Neuronal stem cell (in vitro differentiated cells): ENCODE measurements around the gene GPR107.
"Not testable (repeated sequence)": the region's sequence is repeated elsewhere in the genome, so short reads cannot be mapped to it uniquely, and the experiment has no call there.

Experiments used
- DNase-seq: peaks from one replicate; pipeline ENCODE4 v3.0.0-alpha.2; 2013; ENCODE audit warnings: low spot score
- H2AFZ ChIP-seq: one replicate; pipeline ENCODE4 v1.6.1; 2013; ENCODE audit warnings: mild to moderate bottlenecking, low read length, inconsistent platforms
- H2AK5ac ChIP-seq: 2 replicates; pipeline ENCODE4 v1.6.1; 2013; ENCODE audit warnings: low read depth, mild to moderate bottlenecking, inconsistent platforms, low read length, moderate library complexity, mixed read lengths
- H2BK120ac ChIP-seq: 2 replicates; pipeline ENCODE4 v1.6.1; 2013; ENCODE audit warnings: low read depth, mild to moderate bottlenecking, inconsistent platforms, low read length, moderate library complexity, mixed read lengths
- H2BK12ac ChIP-seq: one replicate; pipeline ENCODE4 v1.6.1; 2013; ENCODE audit warnings: low read length, inconsistent platforms
- H2BK15ac ChIP-seq: 2 replicates; pipeline ENCODE4 v1.6.1; 2013; ENCODE audit warnings: mild to moderate bottlenecking, low read length, inconsistent platforms, mixed read lengths
- H2BK5ac ChIP-seq: one replicate; pipeline ENCODE4 v1.6.1; 2013; ENCODE audit warnings: inconsistent platforms, mild to moderate bottlenecking, low read length, moderate library complexity
- H3K14ac ChIP-seq: one replicate; pipeline ENCODE4 v1.6.1; 2013; ENCODE audit warnings: low read length, inconsistent platforms
- H3K18ac ChIP-seq: 2 replicates; pipeline ENCODE4 v1.6.1; 2013; ENCODE audit warnings: low read length, inconsistent platforms
- H3K23ac ChIP-seq: 2 replicates; pipeline ENCODE4 v1.6.1; 2013; ENCODE audit warnings: low read depth, mild to moderate bottlenecking, mixed read lengths, low read length, inconsistent platforms; ENCODE audit not compliant: poor library complexity
- H3K27ac ChIP-seq: replicated peaks from 3 replicates; pipeline ENCODE4 v1.5.1; 2013; ENCODE audit warnings: low read length, inconsistent platforms
- H3K27me3 ChIP-seq, 3 experiments: 2 replicates each; pipeline ENCODE4 v1.6.1; 2013; ENCODE audit warnings: low read length in 3 of 3, mild to moderate bottlenecking in 2 of 3, inconsistent platforms in 1 of 3, low read depth in 1 of 3, mixed read lengths in 1 of 3, moderate library complexity in 1 of 3; ENCODE audit not compliant: control insufficient read depth in 3 of 3, insufficient read depth in 3 of 3
- H3K36me3 ChIP-seq, 2 donors: replicated peaks in 1 of 2; 2 replicates each; pipeline ENCODE4 v1.6.1; 2013; ENCODE audit warnings: low read length in 2 of 2; ENCODE audit not compliant: control insufficient read depth in 2 of 2, insufficient read depth in 2 of 2
- H3K4ac ChIP-seq: 2 replicates; pipeline ENCODE4 v1.6.1; 2013; ENCODE audit warnings: inconsistent platforms, mild to moderate bottlenecking, low read length, moderate library complexity
- H3K4me1 ChIP-seq, 2 donors: 1 replicate in 1 of 2; 2 replicates in 1 of 2; pipeline ENCODE4 v1.6.1; 2013; ENCODE audit warnings: low read length in 2 of 2, low read depth in 1 of 2; ENCODE audit not compliant: control insufficient read depth in 2 of 2, insufficient read depth in 1 of 2
- H3K4me2 ChIP-seq: one replicate; pipeline ENCODE4 v1.6.1; 2013; ENCODE audit warnings: mild to moderate bottlenecking, low read length, inconsistent platforms; ENCODE audit not compliant: insufficient read depth, poor library complexity, severe bottlenecking
- H3K4me3 ChIP-seq, 2 donors: 2 replicates each; pipeline ENCODE4 v1.5.1; 2013; ENCODE audit warnings: low read length in 2 of 2, mild to moderate bottlenecking in 2 of 2, inconsistent platforms in 1 of 2, moderate library complexity in 1 of 2
- H3K79me1 ChIP-seq: one replicate; pipeline ENCODE4 v1.6.1; 2013; ENCODE audit warnings: low read depth, mild to moderate bottlenecking, inconsistent platforms, low read length, moderate library complexity
- H3K9ac ChIP-seq: one replicate; pipeline ENCODE4 v1.6.1; 2013; ENCODE audit warnings: mild to moderate bottlenecking, low read depth, low read length, inconsistent platforms; ENCODE audit not compliant: poor library complexity
- H3K9me3 ChIP-seq, 2 donors: replicated peaks in 1 of 2; 2 replicates each; pipeline versions ENCODE3 to v1.6.1; 2013; ENCODE audit warnings: low read length in 2 of 2, mild to moderate bottlenecking in 2 of 2, inconsistent platforms in 1 of 2, low read depth in 1 of 2, mixed read lengths in 1 of 2, moderate library complexity in 1 of 2; ENCODE audit not compliant: control insufficient read depth in 2 of 2, insufficient read depth in 1 of 2
- H4K8ac ChIP-seq: one replicate; pipeline ENCODE4 v1.6.1; 2013; ENCODE audit warnings: low read depth, mild to moderate bottlenecking, inconsistent platforms, low read length, moderate library complexity
- H4K91ac ChIP-seq: one replicate; pipeline ENCODE4 v1.6.1; 2013; ENCODE audit warnings: low read length, low read depth, mild to moderate bottlenecking, inconsistent platforms; ENCODE audit not compliant: poor library complexity
- WGBS, 2 donors: extraction: QIAGEN DNeasy Blood & Tissue Kit; methylation state at CpG; one replicate each; pipeline ENCODE4 v1.1.7; 2013; ENCODE audit warnings: missing lambda C conversion rate in 2 of 2, mixed read lengths in 1 of 2; ENCODE audit not compliant: insufficient read length in 2 of 2, insufficient replicate concordance in 1 of 2; ENCODE audit errors: extremely low coverage in 2 of 2; 5-methylcytosine and 5-hydroxymethylcytosine counted together

GPR107 gene

GRCh38 chr9:130017076-130017475 lies 36.6 kb upstream of the GPR107 start:
- Histone ChIP-seq H3K79me1 (no peaks in the 10 kb centered on the region), H3K9ac (no peak overlapping the region), H2AK5ac (no peak overlapping the region), H3K4me2 (no peak overlapping the region), H2BK120ac (no peak overlapping the region), H3K18ac (no peak overlapping the region), H3K4me3 (no peak overlapping the region), H2AFZ (no peak overlapping the region), H4K8ac (no peak overlapping the region), H3K4ac (no peak overlapping the region), H3K4me1 (no peaks in the 10 kb centered on the region), H3K14ac (no peak overlapping the region), H3K27ac (no peak overlapping the region), H4K91ac (no peak overlapping the region), H2BK15ac (no peak overlapping the region), H3K9me3 (peaks cover 0 to 7% of the 10 kb centered on the region in 2 donors), H2BK12ac (no peak overlapping the region), H2BK5ac (no peak overlapping the region), H3K36me3 (peaks cover 0 to 6% of the 10 kb centered on the region in 2 donors), H3K27me3 (no peaks in the 10 kb centered on the region), H3K23ac (no peak overlapping the region)
- no peak for DNase-seq
- no CpG with 5 or more reads among the region's 2 CpGs for WGBS, 2 donors

GRCh38 chr9:130017510-130017909 lies 36.2 kb upstream of the GPR107 start:
- not testable (repeated sequence) for H3K79me1 ChIP-seq, H3K27me3 ChIP-seq, H3K4me2 ChIP-seq, H3K14ac ChIP-seq, H3K18ac ChIP-seq, H3K27ac ChIP-seq, H4K91ac ChIP-seq, H3K23ac ChIP-seq, H2BK15ac ChIP-seq, H3K36me3 ChIP-seq, H2AK5ac ChIP-seq, H3K9me3 ChIP-seq, H2BK5ac ChIP-seq, H3K4me3 ChIP-seq, DNase-seq, H3K9ac ChIP-seq, H4K8ac ChIP-seq, H3K4ac ChIP-seq, H2BK12ac ChIP-seq, H3K4me1 ChIP-seq, H2BK120ac ChIP-seq, H2AFZ ChIP-seq
- WGBS, 2 donors, result no CpG with 5 or more reads among the region's 8 CpGs

- Histone ChIP-seq H4K91ac (no peak overlapping the region), H3K9ac (no peak overlapping the region), H2AFZ (no peak overlapping the region), H3K27ac (no peak overlapping the region), H2BK120ac (no peak overlapping the region), H3K23ac (no peak overlapping the region), H2BK15ac (no peak overlapping the region), H3K4me1 (no peaks in the 10 kb centered on the region), H2AK5ac (no peak overlapping the region), H3K4me2 (no peak overlapping the region), H3K14ac (no peak overlapping the region), H3K4ac (no peak overlapping the region), H3K79me1 (no peaks in the 10 kb centered on the region), H2BK5ac (no peak overlapping the region), H3K36me3 (peaks cover 0 to 6% of the 10 kb centered on the region in 2 donors), H2BK12ac (no peak overlapping the region), H4K8ac (no peak overlapping the region), H3K4me3 (no peak overlapping the region), H3K18ac (no peak overlapping the region), H3K9me3 (peaks cover 0 to 7% of the 10 kb centered on the region in 2 donors), H3K27me3 (no peaks in the 10 kb centered on the region)
- DNase-seq, result no peak
- no CpG with 5 or more reads among the region's 4 CpGs for WGBS, 2 donors
These were observed 35.4 kb upstream of the GPR107 start for GRCh38 chr9:130018265-130018664.

- peaks cover 0 to 6% of the 10 kb centered on the region in 2 donors for H3K36me3 ChIP-seq
These were observed 33.1 kb upstream of the GPR107 start for GRCh38 chr9:130020618-130021017.

More at GRCh38 chr9:130020618-130021017, 33.1 kb upstream of the GPR107 start:
- no peak overlapping the region for H2AFZ ChIP-seq
- peaks cover 3% of the 10 kb centered on the region for H3K79me1 ChIP-seq
- no peak overlapping the region for H4K91ac ChIP-seq
- no peak for DNase-seq
- H3K14ac ChIP-seq, result no peak overlapping the region
- H3K4me1 ChIP-seq, result no peaks in the 10 kb centered on the region
- H3K27me3 ChIP-seq, result no peaks in the 10 kb centered on the region
- H3K18ac ChIP-seq, result no peak overlapping the region
- H2AK5ac ChIP-seq, result no peak overlapping the region
- no peak overlapping the region for H3K4ac ChIP-seq
- WGBS, 2 donors, result no CpG with 5 or more reads among the region's 7 CpGs
- H3K4me2 ChIP-seq, result no peak overlapping the region
- H3K23ac ChIP-seq, result no peak overlapping the region
- peaks cover 0 to 7% of the 10 kb centered on the region in 2 donors for H3K9me3 ChIP-seq
- no peak overlapping the region for H3K4me3 ChIP-seq
- no peak overlapping the region for H2BK5ac ChIP-seq
- no peak overlapping the region for H2BK120ac ChIP-seq
- H4K8ac ChIP-seq, result no peak overlapping the region
- H3K9ac ChIP-seq, result no peak overlapping the region
- H2BK12ac ChIP-seq, result no peak overlapping the region
- H2BK15ac ChIP-seq, result no peak overlapping the region
- no peak overlapping the region for H3K27ac ChIP-seq
